Left colon (tissue), 2 donors: ENCODE results near the gene PCDHGA7. TPM values are rescaled to one million over a fixed set of nuclear protein-coding genes. Genes with fewer than 3 reads are reported as not detected.
A peak's percentile ranks its signal among the peaks of the same experiment; 100 is the strongest.
"Not testable (repeated sequence)": the region's sequence is repeated elsewhere in the genome, so short reads cannot be mapped to it uniquely, and the experiment has no call there.

Source experiments
- ATAC-seq: fragments of 200-7000 bp; cut with Tn5 transposase; one replicate; pipeline ENCODE4 v1.9.1; 2020; ENCODE audit warnings: mild to moderate bottlenecking, moderate library complexity
- DNase-seq, 2 donors: peaks; one replicate each; pipeline ENCODE4 v3.0.0-alpha.2; 2020
- intact Hi-C, 2 donors: fragments of 100-400 bp; cut with DNase I in 1 of 2; cut with micrococcal nuclease in 1 of 2; formaldehyde crosslinking; loops; one replicate each; pipeline versions ENCODE4 v1.11.2 to v1.14.0; 2022; cut with DNase I, micrococcal nuclease
- total RNA-seq, 2 donors: library from RNA; stranded (reverse); fragmentation: NEBNext Ultra II Directional; extraction: Animal tissue kit (Norgen Biotek cat#: 25700); gene quantifications; one replicate each; pipeline ENCODE4 v1.2.1, GENCODE V29; 2021
- donor health status: DM: no; HTN: no; CAD: no.
- donor health status: DM: yes; HTN: yes; CAD: no.

The PCDHGA7 gene
- total RNA-seq, 2 donors from 2014 or later: 1.3 to 1.5 TPM

DNA sequence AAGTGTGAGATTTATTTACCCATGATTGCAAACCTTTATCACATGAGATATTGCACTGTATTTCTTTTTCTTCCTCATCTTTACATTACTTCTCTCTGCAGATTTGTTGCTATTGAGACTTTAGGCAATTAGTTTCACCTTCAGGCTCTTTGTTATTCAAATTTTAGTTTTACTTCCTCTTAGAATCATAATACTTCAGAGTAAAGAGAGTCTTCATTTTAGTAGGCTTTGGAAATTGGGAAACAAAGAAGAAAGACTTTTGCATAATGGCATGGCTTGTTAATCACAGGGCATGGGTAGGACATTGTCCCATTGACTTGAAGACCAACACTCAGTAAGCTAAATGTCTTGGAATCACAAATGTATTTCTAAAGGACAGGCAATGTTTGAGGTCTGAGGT lies 19.8 kb upstream of the PCDHGA7 start:
- DNase-seq (no peak), ATAC-seq (no peak)
- intact Hi-C loops: no loop called here

DNA sequence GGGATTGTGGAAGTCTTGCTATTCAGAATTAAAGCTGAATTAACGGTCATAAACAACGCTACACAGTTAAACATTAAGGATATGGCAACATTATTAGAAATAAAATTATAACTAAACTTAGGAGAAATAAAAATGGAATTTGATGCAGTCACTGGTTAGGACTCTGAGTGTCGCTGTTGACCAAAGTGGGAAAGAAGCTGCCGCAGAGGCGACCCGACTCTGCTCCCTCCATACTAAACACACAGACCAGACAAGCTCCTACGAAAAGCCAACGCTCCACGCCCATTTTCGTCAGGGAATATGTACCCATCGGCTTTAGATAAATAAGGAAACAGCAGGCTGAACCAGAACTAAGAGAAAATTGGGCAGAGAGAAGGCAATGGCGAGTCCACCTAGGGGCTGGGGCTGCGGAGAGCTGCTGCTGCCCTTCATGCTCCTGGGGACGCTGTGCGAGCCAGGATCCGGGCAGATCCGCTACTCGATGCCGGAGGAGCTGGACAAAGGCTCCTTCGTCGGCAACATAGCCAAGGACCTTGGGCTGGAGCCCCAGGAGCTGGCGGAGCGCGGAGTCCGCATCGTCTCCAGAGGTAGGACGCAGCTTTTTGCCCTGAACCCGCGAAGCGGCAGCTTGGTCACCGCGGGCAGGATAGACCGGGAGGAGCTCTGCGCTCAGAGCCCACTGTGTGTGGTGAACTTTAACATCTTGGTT lies 18.4 kb upstream of the PCDHGA7 start, which contains the start of gene PCDHGA5:
TSS of gene PCDHGA5 (plus strand) at position 211 of the 709 bp plus-strand sequence. CDS start at position 380, 169 bp downstream.
- ATAC-seq (no peak), DNase-seq (no peak)
- intact Hi-C loops: no loop called here

DNA sequence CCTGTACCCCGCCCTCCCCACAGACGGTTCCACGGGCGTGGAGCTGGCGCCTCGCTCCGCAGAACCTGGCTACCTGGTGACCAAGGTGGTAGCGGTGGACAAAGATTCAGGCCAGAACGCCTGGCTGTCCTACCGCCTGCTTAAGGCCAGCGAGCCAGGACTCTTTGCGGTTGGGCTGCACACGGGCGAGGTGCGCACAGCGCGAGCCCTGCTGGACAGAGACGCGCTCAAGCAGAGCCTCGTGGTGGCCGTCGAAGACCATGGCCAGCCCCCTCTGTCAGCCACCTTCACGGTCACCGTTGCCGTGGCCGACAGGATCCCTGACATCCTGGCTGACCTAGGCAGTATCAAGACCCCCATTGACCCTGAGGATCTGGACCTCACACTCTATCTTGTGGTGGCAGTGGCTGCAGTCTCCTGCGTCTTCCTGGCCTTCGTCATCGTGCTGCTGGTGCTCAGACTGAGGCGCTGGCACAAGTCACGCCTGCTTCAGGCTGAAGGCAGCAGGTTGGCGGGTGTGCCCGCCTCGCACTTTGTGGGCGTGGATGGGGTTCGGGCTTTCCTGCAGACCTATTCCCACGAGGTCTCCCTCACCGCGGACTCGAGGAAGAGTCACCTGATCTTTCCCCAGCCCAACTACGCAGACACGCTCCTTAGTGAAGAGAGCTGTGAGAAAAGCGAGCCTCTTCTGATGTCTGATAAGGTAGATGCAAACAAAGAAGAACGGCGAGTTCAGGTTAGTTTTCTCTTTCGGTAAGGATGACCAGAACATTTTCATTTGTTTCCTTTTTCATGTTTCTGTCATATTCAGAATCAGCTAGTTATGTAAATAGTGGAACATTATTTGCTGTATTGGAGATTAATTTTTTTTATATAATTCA lies 16.3 kb upstream of the PCDHGA7 start:
- no peak for ATAC-seq
- no peak for DNase-seq
- intact Hi-C loops: no loop called here

DNA sequence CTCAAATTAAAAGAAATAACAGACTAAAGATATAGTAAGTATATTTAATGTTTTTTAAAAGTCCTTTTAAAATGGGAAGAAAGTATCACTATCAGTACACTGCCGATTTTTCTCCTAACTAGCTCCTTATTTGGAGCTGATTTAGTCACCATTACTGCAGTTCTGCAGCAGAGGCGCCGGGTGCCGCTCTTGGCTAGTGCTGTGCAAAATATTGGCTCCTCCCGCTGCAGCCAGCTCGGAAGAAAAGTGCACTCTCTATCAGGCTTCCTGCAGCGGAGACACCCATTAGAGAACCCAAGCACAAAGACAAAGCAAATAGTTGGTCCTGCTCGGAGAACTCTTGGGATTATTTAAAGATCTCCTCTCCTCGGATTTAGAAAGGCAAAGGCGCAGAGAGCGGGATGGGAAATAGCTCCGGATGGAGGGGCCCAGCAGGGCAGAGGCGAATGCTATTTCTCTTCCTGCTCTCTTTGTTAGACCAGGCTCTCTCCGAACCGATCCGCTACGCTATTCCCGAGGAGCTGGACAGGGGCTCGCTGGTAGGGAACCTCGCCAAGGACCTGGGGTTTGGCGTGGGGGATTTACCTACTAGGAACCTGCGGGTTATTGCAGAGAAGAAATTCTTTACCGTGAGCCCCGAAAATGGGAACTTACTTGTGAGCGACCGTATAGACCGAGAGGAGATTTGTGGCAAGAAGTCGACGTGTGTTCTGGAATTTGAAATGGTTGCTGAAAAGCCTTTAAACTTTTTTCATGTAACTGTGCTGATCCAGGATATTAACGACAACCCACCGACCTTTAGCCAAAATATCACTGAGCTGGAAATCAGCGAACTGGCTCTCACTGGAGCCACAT lies 12.3 kb upstream of the PCDHGA7 start, which contains the start of gene PCDHGB3:
TSS of gene PCDHGB3 (plus strand) at position 249 of the 855 bp plus-strand sequence. CDS start at position 402, 153 bp downstream.
- intact Hi-C loops: no loop called here

DNA sequence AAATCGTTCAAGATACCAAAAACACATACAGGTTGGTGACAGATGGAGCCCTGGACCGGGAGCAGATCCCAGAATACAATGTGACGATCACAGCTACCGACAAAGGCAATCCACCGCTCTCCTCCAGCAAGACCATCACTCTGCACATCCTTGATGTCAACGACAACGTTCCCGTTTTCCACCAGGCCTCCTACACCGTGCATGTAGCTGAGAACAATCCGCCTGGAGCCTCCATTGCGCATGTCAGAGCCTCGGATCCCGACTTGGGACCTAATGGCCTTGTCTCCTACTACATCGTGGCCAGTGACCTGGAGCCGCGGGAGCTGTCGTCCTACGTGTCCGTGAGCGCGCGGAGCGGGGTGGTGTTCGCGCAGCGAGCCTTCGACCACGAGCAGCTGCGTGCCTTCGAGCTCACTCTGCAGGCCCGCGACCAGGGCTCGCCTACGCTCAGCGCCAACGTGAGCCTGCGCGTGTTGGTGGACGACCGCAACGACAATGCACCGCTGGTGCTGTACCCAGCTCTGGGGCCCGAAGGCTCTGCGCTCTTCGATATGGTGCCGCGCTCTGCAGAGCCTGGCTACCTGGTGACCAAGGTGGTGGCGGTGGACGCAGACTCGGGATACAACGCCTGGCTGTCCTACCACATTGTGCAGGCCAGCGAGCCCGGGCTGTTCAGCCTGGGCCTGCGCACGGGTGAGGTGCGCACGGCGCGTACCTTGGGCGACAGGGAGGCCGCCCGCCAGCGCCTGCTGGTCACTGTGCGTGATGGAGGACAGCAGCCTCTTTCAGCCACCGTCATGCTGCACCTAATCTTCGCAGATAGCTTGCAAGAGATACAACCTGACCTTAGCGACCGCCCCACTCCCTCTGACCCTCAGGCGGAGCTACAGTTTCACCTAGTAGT lies 10.7 kb upstream of the PCDHGA7 start:
- no peak for ATAC-seq
- DNase-seq: no peak
- intact Hi-C loops: no loop called here

More for the DNA sequence above, 12.3 kb upstream of the PCDHGA7 start, which contains the start of gene PCDHGB3:
- ATAC-seq (peak; percentile 71), DNase-seq (peak in 1 of 2 donors; percentile 41)

DNA sequence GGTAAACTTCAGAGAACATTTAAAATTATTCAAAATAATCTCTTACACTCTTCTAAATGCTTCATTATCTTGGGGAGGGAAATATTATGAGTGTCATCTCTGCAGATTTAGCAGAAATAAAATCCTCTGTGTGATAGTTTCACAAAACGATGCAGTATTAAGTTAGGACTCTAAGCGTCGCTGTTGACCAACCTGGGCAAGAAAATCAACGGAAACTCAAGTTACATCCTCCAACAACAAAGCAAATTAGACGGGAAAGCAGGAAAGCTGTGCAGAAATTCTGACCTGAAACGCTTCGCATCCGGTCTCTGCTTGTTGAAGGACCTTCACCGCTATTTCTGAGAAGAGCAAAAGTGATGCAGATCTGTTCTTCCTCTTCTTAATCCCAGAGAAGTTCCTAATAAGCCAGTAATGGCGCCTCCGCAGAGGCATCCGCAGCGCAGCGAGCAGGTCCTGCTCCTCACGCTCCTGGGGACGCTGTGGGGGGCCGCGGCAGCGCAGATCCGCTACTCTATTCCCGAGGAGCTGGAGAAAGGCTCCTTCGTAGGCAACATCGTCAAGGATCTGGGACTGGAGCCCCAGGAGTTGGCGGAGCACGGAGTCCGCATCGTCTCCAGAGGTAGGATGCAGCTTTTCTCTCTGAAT lies 8.7 kb upstream of the PCDHGA7 start, which contains the start of gene PCDHGA6:
TSS of gene PCDHGA6 (plus strand) at position 219 of the 645 bp plus-strand sequence. CDS start at position 412, 193 bp downstream.
- intact Hi-C loops: no loop called here
- DNase-seq (no peak), ATAC-seq (no peak)

DNA sequence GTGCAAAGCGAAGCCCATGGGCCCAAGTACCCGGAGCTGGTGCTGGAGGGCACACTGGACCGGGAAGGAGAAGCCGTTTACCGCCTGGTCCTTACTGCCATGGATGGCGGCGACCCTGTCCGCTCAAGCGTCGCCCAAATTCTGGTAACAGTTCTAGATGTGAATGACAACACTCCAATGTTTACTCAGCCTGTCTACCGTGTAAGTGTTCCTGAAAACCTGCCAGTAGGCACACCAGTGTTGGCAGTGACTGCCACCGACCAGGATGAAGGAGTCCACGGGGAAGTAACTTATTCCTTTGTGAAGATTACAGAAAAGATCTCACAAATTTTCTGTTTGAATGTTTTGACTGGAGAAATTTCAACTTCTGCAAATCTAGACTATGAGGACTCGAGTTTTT lies 7.9 kb upstream of the PCDHGA7 start:
- intact Hi-C loops: no loop called here
- DNase-seq (no peak), ATAC-seq (no peak)

DNA sequence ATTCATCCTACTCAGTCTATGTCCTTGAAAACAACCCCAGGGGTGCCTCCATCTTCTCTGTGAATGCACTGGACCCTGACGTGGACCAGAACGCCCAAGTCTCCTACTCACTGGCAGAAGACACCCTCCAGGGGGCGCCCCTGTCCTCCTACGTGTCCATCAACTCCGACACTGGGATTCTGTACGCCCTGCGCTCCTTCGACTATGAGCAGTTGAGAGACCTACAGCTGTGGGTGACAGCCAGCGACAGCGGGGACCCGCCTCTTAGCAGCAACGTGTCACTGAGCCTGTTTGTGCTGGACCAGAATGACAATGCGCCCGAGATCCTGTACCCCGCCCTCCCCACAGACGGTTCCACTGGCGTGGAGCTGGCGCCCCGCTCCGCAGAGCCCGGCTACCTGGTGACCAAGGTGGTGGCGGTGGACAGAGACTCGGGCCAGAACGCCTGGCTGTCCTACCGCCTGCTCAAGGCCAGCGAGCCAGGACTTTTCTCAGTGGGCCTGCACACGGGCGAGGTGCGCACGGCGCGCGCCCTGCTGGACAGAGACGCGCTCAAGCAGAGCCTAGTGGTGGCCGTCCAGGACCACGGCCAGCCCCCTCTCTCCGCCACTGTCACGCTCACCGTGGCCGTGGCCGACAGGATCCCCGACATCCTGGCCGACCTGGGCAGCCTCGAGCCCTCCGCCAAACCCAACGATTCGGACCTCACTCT lies 6.9 kb upstream of the PCDHGA7 start:
- DNase-seq, ATAC-seq, intact Hi-C loops: not testable (repeated sequence)

DNA sequence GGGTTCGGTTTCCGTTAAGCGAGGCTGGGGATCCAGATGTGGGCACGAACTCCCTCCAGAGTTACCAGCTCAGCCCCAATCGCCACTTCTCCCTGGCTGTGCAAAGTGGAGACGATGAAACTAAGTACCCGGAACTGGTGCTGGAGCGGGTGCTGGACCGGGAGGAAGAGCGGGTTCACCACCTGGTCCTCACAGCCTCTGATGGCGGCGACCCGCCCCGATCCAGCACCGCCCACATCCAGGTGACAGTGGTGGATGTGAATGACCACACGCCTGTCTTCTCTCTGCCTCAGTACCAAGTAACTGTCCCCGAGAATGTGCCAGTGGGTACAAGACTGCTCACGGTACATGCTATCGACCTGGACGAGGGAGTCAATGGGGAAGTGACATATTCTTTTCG lies 803 bp downstream of the PCDHGA7 start:
- DNase-seq: peak in 1 of 2 donors; percentile 9
- intact Hi-C loops: no loop called here
- ATAC-seq: no peak

DNA sequence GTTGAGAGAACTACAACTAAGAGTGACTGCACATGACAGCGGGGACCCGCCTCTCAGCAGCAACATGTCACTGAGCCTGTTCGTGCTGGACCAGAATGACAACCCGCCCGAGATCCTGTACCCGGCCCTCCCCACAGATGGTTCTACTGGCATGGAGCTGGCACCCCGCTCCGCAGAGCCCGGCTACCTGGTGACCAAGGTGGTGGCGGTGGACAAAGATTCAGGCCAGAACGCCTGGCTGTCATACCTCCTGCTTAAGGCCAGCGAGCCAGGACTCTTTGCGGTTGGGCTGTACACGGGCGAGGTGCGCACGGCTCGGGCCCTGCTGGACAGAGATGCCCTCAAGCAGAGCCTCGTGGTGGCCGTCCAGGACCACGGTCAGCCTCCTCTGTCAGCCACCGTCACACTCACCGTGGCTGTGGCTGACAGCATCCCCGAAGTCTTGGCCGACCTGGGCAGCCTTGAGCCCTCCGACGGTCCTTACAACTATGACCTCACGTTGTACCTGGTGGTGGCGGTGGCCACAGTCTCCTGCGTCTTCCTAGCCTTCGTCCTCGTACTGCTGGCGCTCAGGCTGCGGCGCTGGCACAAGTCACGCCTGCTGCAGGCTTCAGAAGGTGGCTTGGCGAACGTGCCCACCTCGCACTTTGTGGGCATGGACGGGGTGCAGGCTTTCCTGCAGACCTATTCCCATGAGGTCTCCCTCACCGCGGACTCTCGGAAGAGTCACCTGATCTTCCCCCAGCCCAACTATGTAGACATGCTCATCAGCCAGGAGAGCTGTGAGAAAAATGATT lies 2.1 kb downstream of the PCDHGA7 start:
- ATAC-seq: no peak
- DNase-seq: peak in 1 of 2 donors; percentile 17
- intact Hi-C loops: no loop called here

DNA sequence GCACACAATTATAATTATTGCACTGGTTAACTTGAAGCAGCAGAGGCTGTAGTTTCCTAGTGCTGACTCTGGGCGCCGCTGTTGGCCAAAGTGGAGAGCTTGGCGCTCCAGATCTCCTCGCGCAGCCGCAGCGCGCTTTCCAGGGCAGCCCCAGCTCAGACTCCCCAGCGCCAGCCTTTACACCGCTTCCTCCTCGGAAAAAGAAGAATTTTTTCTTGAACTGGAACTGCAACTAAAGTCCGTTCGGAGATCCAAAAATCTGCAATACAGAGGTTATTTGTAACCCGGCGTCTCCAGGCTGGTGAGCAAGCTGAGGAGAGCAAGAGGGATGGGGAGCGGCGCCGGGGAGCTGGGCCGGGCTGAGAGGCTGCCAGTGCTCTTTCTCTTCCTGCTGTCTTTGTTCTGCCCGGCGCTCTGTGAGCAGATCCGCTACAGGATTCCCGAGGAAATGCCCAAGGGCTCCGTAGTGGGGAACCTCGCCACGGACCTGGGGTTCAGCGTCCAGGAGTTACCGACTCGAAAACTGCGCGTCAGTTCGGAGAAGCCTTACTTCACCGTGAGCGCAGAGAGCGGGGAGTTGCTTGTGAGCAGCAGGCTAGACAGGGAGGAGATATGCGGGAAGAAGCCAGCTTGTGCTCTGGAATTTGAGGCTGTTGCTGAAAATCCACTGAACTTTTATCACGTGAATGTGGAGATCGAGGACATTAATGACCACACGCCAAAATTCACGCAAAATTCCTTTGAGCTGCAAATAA lies 5.2 kb downstream of the PCDHGA7 start, which contains the start of gene PCDHGB4:
TSS of gene PCDHGB4 (plus strand) at position 142 of the 755 bp plus-strand sequence. CDS start at position 329, 187 bp downstream.
- intact Hi-C loops, DNase-seq: not testable (repeated sequence)
- ATAC-seq: peak; percentile 64

DNA sequence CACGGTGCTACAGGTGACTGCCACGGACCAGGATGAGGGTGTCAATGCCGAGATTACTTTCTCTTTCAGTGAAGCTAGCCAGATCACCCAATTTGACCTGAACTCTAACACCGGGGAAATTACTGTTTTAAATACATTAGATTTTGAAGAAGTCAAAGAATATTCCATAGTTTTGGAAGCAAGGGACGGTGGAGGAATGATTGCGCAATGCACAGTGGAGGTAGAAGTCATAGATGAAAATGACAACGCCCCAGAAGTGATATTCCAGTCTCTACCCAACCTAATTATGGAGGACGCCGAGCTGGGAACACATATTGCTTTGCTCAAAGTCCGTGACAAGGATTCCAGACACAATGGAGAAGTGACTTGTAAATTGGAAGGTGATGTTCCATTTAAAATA lies 6.1 kb downstream of the PCDHGA7 start:
- intact Hi-C loops: no loop called here
- no peak for ATAC-seq
- no peak for DNase-seq

DNA sequence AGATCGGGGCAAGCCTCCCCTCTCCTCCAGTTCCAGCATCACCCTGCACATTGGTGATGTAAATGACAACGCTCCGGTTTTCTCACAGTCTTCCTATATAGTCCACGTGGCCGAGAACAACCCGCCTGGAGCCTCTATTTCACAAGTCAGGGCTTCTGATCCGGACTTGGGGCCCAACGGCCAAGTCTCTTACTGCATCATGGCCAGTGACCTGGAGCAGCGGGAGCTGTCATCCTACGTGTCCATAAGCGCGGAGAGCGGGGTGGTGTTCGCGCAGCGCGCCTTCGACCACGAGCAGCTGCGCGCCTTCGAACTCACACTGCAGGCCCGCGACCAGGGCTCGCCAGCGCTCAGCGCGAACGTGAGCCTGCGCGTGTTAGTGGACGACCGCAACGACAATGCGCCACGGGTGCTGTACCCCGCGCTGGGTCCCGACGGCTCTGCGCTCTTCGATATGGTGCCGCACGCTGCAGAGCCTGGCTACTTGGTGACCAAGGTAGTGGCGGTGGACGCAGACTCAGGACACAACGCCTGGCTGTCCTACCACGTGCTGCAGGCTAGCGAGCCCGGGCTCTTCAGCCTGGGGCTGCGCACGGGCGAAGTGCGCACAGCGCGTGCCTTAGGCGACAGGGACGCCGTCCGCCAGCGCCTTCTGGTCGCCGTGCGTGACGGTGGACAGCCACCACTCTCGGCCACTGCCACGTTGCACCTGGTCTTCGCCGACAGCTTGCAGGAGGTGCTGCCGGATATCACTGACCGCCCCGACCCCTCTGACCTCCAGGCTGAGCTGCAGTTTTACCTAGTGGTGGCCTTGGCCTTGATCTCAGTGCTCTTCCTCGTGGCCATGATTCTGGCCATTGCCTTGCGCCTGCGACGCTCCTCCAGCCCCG lies 6.9 kb downstream of the PCDHGA7 start:
- ATAC-seq (no peak), DNase-seq (no peak)
- intact Hi-C loops: loop anchor here in 1 of 2 donors (10.0 kb wide), 1 partner anchor 45 kb away; the partner anchor contains the start of gene PCDHGA3
